Glomerular visceral epithelial cell (primary cell): ENCODE results near the gene C1orf116.

Experiments
- DNase-seq: peaks from one replicate; pipeline ENCODE4 v3.0.0-alpha.2; 2016; ENCODE audit errors: extremely low spot score

C1orf116 gene

GRCh38 chr1:206987873-206988272 lies 44.7 kb downstream of the C1orf116 start:
- no peak for DNase-seq

GRCh38 chr1:206986885-206987284 lies 45.7 kb downstream of the C1orf116 start:
- DNase-seq: no peak

GRCh38 chr1:206986402-206986801 lies 46.2 kb downstream of the C1orf116 start:
- DNase-seq: no peak

GRCh38 chr1:206985162-206985749 lies 47.3 kb downstream of the C1orf116 start:
- DNase-seq: no peak

GRCh38 chr1:206982216-206982615 lies 50.3 kb downstream of the C1orf116 start:
- peak; percentile 68 for DNase-seq

- DNase-seq: peak; percentile 47
Observed at GRCh38 chr1:206979379-206980043, 53.0 kb downstream of the C1orf116 start.

GRCh38 chr1:206978259-206978658 lies 54.3 kb downstream of the C1orf116 start:
- DNase-seq: no peak

- peak; percentile 69 for DNase-seq
Observed at GRCh38 chr1:206975306-206975705, 57.2 kb downstream of the C1orf116 start.

- no peak for DNase-seq
Observed at GRCh38 chr1:206974140-206974539, 58.4 kb downstream of the C1orf116 start.

- DNase-seq: no peak
Observed at GRCh38 chr1:206972728-206973127, 59.8 kb downstream of the C1orf116 start.

GRCh38 chr1:206971029-206971655 lies 61.4 kb downstream of the C1orf116 start:
- DNase-seq: no peak

GRCh38 chr1:206970446-206970845 lies 62.1 kb downstream of the C1orf116 start, which contains the start of gene FCAMR:
Gene FCAMR (minus strand): TSS chr1:206970460. CDS start chr1:206970125, 335 bp downstream.
- DNase-seq: peak; percentile 57

GRCh38 chr1:206969090-206969489 lies 63.5 kb downstream of the C1orf116 start:
- no peak for DNase-seq
